HL-60 (cell line): Measurements from ENCODE around the gene ZMYM2.

Experiments used
- DNase-seq, 2 experiments: peaks; one replicate each; pipeline ENCODE4 v3.0.0-alpha.2; 2010 to 2020; ENCODE audit warnings: low read depth in 1 of 2, low spot score in 1 of 2
- H3K27ac ChIP-seq: fragments of 250-450 bp; sonication (Bioruptor Pico); replicated peaks from 2 replicates; pipeline ENCODE4 v1.5.1; 2020; ENCODE audit warnings: mild to moderate bottlenecking, moderate library complexity
- H3K27me3 ChIP-seq: fragments of 250-450 bp; sonication (Bioruptor Pico); 2 replicates; pipeline ENCODE4 v1.5.1; 2021; ENCODE audit warnings: mild to moderate bottlenecking, moderate library complexity; ENCODE audit not compliant: insufficient read depth, poor library complexity, severe bottlenecking
- H3K4me3 ChIP-seq: replicated peaks from 2 replicates; pipeline ENCODE4 v1.5.1; 2011; ENCODE audit warnings: mild to moderate bottlenecking, control low read depth, low read length; ENCODE audit not compliant: insufficient read depth
- GABPA ChIP-seq: IDR thresholded peaks from 2 replicates; pipeline ENCODE4 v1.6.1; 2012; ENCODE audit warnings: low read depth
- POLR2AphosphoS5 ChIP-seq: IDR thresholded peaks from 2 replicates; pipeline ENCODE4 v1.6.1; 2012; ENCODE audit warnings: low read depth
- SPI1 ChIP-seq: IDR thresholded peaks from 2 replicates; pipeline ENCODE4 v1.6.1; 2012; ENCODE audit warnings: low read depth, mild to moderate bottlenecking, borderline replicate concordance
- TF ChIP-seq, protein P1 (sequence below): IDR thresholded peaks from 2 replicates; pipeline ENCODE4 v1.6.1; 2012; ENCODE audit warnings: low read depth; ENCODE audit not compliant: insufficient replicate concordance
- TF ChIP-seq, protein P2 (sequence below): IDR thresholded peaks from one replicate; pipeline ENCODE4 v1.5.1; 2011; ENCODE audit warnings: low read length, control low read depth, inconsistent platforms; ENCODE audit not compliant: insufficient read depth

The ZMYM2 gene

DNA sequence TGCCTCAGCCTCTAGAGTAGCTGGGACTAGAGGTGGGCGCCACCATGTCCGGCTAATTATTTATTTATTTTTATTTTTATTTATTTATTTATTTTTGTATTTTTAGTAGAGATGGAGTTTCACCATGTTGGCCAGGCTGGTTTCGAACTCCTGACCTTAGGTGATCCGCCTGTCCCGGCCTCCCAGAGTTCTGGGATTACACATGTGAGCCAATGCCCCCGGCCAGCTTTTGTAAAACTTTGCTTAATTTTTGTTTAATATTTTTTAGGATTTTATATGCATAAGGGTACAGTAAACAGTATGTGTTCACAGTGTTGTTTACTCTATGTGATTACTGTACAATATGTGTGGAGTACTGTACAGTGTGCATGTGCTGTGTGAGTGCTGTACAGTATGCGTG is 98.7 kb downstream of the ZMYM2 start:
- no peak for DNase-seq
- TF ChIP-seq, protein P1, sequence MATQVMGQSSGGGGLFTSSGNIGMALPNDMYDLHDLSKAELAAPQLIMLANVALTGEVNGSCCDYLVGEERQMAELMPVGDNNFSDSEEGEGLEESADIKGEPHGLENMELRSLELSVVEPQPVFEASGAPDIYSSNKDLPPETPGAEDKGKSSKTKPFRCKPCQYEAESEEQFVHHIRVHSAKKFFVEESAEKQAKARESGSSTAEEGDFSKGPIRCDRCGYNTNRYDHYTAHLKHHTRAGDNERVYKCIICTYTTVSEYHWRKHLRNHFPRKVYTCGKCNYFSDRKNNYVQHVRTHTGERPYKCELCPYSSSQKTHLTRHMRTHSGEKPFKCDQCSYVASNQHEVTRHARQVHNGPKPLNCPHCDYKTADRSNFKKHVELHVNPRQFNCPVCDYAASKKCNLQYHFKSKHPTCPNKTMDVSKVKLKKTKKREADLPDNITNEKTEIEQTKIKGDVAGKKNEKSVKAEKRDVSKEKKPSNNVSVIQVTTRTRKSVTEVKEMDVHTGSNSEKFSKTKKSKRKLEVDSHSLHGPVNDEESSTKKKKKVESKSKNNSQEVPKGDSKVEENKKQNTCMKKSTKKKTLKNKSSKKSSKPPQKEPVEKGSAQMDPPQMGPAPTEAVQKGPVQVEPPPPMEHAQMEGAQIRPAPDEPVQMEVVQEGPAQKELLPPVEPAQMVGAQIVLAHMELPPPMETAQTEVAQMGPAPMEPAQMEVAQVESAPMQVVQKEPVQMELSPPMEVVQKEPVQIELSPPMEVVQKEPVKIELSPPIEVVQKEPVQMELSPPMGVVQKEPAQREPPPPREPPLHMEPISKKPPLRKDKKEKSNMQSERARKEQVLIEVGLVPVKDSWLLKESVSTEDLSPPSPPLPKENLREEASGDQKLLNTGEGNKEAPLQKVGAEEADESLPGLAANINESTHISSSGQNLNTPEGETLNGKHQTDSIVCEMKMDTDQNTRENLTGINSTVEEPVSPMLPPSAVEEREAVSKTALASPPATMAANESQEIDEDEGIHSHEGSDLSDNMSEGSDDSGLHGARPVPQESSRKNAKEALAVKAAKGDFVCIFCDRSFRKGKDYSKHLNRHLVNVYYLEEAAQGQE: no peak
- TF ChIP-seq GABPA (no peak), SPI1 (no peak), POLR2AphosphoS5 (no peak)
- TF ChIP-seq, protein P2, sequence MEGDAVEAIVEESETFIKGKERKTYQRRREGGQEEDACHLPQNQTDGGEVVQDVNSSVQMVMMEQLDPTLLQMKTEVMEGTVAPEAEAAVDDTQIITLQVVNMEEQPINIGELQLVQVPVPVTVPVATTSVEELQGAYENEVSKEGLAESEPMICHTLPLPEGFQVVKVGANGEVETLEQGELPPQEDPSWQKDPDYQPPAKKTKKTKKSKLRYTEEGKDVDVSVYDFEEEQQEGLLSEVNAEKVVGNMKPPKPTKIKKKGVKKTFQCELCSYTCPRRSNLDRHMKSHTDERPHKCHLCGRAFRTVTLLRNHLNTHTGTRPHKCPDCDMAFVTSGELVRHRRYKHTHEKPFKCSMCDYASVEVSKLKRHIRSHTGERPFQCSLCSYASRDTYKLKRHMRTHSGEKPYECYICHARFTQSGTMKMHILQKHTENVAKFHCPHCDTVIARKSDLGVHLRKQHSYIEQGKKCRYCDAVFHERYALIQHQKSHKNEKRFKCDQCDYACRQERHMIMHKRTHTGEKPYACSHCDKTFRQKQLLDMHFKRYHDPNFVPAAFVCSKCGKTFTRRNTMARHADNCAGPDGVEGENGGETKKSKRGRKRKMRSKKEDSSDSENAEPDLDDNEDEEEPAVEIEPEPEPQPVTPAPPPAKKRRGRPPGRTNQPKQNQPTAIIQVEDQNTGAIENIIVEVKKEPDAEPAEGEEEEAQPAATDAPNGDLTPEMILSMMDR: no peak
- no peaks in the 10 kb centered on the region for H3K27me3 ChIP-seq
- no peak overlapping the region for H3K27ac ChIP-seq
- H3K4me3 ChIP-seq: no peak overlapping the region

DNA sequence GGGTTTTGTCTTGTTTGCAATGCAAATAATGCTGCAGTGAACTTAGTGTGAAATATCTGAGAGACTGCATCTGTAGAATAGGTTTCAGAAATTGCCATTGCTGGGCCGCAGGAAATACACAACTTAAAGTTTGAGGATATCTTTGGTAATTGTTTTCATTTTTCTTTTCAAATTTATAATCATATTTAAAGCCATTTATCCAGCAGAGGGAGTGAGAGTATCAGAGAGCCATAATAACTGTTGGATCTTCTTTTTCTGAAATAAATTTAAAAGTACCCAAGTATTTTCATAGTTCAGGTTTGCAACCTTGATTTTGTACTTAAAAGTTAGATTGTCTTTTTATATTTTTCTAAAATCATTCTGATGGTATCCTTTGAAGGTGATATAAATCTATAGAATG is 99.4 kb downstream of the ZMYM2 start:
- TF ChIP-seq POLR2AphosphoS5 (no peak), SPI1 (no peak), GABPA (no peak)
- TF ChIP-seq, protein P2: no peak
- TF ChIP-seq, protein P1: no peak
- no peak for DNase-seq
- no peak overlapping the region for H3K4me3 ChIP-seq
- H3K27me3 ChIP-seq: no peaks in the 10 kb centered on the region
- no peak overlapping the region for H3K27ac ChIP-seq

DNA sequence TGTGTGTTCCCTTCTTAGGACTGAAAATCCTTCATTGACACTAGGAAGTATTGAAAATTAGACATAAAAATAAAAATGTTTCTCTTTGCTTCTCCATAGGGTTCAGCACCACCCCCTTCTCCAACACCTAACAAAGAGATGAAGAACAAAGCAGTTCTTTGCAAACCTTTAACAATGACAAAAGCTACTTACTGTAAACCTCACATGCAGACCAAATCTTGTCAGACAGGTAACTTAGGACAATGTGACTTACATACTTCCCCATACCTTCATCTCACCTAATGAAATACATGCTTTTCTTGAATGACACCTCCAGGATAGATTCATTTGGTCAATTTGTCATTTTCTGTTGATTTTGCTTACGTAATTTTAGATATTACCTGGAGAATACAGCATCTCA is 99.9 kb downstream of the ZMYM2 start:
- Histone ChIP-seq H3K4me3 (no peak overlapping the region), H3K27me3 (no peaks in the 10 kb centered on the region), H3K27ac (no peak overlapping the region)
- TF ChIP-seq, protein P1: no peak
- TF ChIP-seq POLR2AphosphoS5: no peak
- no peak for TF ChIP-seq SPI1
- no peak for TF ChIP-seq GABPA
- TF ChIP-seq, protein P2: no peak
- no peak for DNase-seq
